HEK293 (cell line): ENCODE results near the gene MASP2.

Experiments
- CTCF ChIP-seq: fragments of 450-650 bp; formaldehyde crosslinking; IDR thresholded peaks from 2 replicates; pipeline ENCODE4 v1.5.1; 2016; ENCODE audit warnings: missing biosample characterization, missing genetic modification characterization
- PATZ1 ChIP-seq: fragments of 450-650 bp; formaldehyde crosslinking; IDR thresholded peaks from 2 replicates; pipeline ENCODE4 v1.5.1; 2016; ENCODE audit warnings: missing biosample characterization, missing genetic modification characterization
- PRDM10 ChIP-seq: fragments of 450-650 bp; formaldehyde crosslinking; IDR thresholded peaks from 2 replicates; pipeline ENCODE4 v1.5.1; 2016; ENCODE audit warnings: missing biosample characterization, missing genetic modification characterization
- ZBTB8A ChIP-seq: fragments of 450-650 bp; formaldehyde crosslinking; IDR thresholded peaks from 2 replicates; pipeline ENCODE4 v1.5.1; 2016; ENCODE audit warnings: missing biosample characterization, missing genetic modification characterization
- ZNF175 ChIP-seq: fragments of 450-650 bp; formaldehyde crosslinking; IDR thresholded peaks from 2 replicates; pipeline ENCODE4 v1.5.1; 2016; ENCODE audit warnings: missing biosample characterization, missing genetic modification characterization
- ZNF302 ChIP-seq: fragments of 450-650 bp; formaldehyde crosslinking; IDR thresholded peaks from 2 replicates; pipeline ENCODE4 v1.5.1; 2016; ENCODE audit warnings: missing biosample characterization, missing genetic modification characterization, low read depth
- ZNF701 ChIP-seq: fragments of 450-650 bp; formaldehyde crosslinking; IDR thresholded peaks from 2 replicates; pipeline ENCODE4 v1.5.1; 2016; ENCODE audit warnings: missing biosample characterization, missing genetic modification characterization

- TF ChIP-seq CTCF (tag by site-specific recombination) (no peak), PATZ1 (tag by site-specific recombination) (no peak), ZNF302 (tag by site-specific recombination) (no peak), ZNF701 (tag by site-specific recombination) (no peak), ZBTB8A (no peak), PRDM10 (tag by site-specific recombination) (no peak), ZNF175 (tag by site-specific recombination) (no peak)
These were observed 7.6 kb upstream of the MASP2 start for GRCh38 chr1:11054666-11055065.
